NOMO-1 treated with DMSO at 0.1 percent for 48 hours (cell line): ENCODE results near the gene CYP46A1.

Experiments
- DNase-seq: peaks from one replicate; lab custom pipeline; 2025; ENCODE audit not compliant: unreplicated experiment; lab: John Stamatoyannopoulos, UW

Gene CYP46A1

DNA sequence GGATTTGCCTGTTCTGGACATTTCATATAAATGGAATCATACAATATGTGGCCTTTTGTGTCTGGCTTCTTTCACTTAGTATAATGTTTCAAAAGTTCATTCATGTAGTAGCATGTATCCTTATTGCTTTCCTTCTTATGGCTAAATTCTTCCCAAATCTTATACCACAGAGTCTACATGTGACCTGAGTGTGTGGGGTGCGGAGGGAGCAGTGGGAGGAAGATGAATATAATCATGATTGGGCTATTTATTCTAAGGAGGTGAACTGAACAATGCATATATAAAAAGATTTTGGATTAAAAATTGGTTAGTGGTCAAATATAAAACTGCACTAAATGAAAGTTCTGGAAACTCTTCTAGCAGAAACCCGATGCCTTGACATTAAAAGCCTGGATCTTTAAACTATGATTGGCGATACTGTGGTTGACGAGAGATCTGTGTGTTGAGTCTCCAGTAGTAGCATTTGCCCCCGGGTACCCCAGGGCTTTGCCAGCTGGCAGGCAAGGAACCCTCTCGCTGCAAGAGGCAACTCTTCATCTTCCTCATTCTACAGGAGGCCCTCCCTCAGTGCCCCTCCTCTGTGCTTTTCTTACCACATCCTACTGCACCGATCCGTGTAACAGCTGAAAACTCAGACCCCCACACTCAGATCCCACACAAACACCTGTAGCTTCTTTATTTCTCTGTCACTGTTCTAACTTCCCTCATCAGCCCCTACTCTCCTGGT lies 2.6 kb downstream of the CYP46A1 start:
- DNase-seq, result no peak

DNA sequence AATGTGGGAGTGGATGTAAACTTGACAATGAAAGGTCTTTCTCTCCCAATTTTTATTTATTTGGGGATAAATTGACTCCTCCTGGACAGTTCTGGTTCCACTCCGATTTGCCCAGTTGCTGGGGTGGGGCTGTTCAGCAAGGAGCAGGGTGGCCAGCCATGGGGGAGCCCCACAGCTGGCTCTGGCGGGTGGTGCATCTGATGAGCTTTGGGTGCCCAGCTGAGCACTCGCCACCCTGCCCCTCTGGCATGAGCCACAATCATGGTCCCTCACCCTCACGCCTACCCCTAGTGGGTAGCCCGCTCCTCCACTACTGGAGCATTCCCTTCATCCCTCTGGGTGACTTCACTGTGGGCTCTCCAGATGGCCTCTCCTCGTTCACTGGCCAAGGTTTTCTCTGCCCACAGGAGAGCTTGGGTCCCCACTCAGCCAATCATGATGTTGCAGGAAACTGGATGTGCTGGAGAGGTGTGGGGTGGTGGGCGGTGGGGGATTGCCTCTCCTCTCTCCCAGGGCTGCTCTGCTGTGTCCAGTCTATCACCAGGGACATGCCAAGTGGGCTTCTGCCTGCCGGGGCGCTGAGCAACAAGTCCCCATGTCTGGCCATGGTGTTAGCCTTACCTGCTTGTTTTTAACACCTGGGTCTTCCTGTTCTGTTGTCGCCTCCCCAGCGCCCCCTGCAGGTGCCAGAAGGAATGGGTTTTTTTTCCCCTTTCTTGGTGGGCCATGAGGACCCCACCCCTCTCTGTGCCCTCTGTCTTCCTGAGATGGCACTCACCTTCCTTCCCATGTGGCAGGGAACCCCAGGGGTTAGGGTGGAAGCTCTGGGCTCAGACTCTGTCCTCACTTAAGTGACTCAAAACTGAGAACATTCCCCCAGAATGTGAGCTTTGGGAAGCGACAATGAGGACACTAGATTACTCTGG lies 3.4 kb downstream of the CYP46A1 start:
- no peak for DNase-seq

- DNase-seq, result no peak
These were observed 4.1 kb downstream of the CYP46A1 start for GRCh38 chr14:99688210-99688581.

DNA sequence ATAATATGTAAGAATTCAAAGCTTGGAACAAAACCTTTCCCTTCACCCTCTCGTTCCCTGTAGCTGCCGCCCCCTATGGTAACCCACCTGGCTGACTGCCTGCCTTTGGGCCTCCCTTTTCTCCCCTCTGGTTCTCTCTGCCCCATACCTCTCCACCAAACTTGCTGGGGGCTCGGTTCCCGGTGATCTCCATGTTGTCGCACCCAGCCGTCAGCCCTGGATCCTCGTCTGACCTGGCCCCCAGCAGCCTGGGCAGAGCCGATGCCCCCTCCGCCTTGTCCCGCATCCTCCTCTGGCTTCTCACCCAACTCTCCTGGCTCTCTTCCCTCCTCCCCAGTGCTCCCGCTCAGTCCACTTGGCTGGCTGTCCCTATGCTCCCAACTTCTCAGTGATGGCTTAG lies 4.5 kb downstream of the CYP46A1 start:
- no peak for DNase-seq

DNA sequence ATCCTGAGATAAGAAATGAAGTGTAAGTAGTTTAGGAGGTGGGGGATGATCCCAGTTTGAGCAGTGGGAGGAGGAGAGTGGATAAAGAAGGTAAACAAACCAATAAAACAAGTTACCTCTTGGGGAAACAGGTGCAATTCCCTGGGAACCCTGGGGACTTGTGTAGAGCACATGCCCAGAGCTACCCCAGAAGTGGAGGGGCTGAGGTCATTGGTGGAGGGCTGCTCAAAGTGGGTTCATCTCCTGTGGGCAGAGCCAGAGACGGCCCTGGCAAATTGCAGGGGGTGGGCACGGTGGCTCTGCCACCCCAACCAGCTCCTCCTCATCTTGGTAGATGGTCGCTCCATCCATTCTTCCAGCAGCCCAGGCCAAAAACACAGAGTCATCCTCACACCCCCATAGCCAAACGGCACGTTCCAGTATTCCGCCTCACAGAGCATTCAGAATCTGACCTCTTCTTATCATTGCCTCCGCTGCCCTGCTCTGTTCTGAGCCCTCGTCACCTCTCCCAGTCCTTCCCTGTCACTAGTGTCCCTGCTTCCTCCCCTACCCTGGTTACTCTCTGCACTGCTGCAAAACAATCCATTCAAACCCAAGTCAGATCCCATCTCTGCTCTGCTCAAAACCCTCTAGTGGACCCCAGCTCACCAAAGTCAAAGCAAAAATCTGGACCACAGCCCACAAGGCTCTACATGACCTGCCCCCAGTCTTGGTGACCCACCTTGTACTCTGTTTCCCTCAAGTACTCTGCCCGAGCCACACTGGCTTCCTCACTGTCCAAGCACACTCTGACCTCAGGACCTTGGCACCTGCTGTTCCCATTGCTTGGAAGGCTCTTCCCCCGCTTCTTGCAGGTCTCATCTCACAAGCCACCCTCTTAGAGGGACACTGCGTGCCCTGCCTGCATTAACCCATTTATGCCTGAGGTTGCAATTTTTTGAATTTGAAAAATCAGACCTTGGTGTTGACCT lies 5.5 kb downstream of the CYP46A1 start:
- no peak for DNase-seq

GRCh38 chr14:99690636-99691035 lies 6.5 kb downstream of the CYP46A1 start:
- no peak for DNase-seq

GRCh38 chr14:99691111-99691885 lies 7.2 kb downstream of the CYP46A1 start:
- DNase-seq, result no peak

DNA sequence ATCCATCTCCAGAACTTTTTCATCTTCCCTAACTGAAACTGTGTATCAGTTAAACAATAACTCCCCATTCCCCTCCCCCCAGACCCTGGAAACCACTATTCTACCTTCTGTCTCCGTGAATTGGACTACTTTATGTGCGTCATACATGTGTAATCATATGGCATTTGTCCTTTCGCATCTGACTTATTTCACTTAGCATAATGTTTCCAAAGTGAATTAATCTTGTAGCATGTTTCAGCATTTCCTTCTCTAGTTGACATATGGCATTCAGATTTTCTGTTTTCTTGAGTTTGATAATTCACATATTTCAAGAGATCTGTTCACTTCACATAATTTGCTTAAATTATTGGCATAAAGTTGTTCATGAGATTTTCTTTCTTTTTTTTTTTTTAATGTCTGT lies 9.8 kb downstream of the CYP46A1 start:
- DNase-seq, result no peak

GRCh38 chr14:99696929-99697328 lies 12.8 kb downstream of the CYP46A1 start:
- no peak for DNase-seq

GRCh38 chr14:99698236-99698635 lies 14.1 kb downstream of the CYP46A1 start:
- DNase-seq, result no peak

DNA sequence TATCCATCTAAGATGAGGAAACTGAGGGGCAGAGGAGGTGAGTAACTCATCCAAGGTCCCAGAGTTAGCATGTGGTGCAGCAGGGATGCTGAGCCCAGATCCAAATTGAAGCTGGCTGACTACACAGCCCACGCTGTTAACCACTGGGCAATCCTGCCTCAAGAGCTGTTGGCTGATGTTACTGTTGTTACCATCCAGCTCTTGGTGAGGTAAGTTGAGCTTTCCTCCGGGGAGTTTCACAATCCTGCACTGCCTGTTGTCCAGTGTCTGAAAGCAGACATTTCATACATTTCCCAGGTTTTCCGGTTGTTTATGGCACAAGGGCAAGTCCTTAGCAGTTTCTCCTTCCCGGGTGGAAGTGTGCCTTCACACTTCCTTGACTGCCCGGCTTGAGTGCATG lies 14.5 kb downstream of the CYP46A1 start:
- no peak for DNase-seq

- no peak for DNase-seq
These were observed 15.1 kb downstream of the CYP46A1 start for GRCh38 chr14:99699085-99699760.

- no peak for DNase-seq
These were observed 15.8 kb downstream of the CYP46A1 start for GRCh38 chr14:99699861-99700260.

GRCh38 chr14:99700379-99700778 lies 16.3 kb downstream of the CYP46A1 start:
- no peak for DNase-seq

DNA sequence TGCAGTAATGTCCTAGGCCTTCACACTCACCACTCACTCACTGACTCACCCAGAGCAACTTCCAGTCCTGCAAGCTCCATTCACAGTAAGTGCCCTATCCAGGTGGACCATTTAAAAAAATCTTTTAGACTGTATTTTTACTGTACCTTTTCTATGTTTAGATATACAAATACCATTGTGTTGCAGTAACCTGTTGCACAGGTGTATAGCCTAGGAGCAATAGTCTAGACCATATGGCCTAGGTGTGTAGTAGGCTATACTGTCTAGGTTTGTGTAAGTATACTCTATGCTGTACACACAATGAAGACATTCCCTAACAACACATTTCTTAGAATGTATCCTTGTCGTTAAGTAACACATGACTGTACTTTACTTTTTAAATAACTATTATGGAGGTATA lies 17.2 kb downstream of the CYP46A1 start:
- no peak for DNase-seq

GRCh38 chr14:99702115-99702514 lies 18.0 kb downstream of the CYP46A1 start:
- DNase-seq, result no peak

DNA sequence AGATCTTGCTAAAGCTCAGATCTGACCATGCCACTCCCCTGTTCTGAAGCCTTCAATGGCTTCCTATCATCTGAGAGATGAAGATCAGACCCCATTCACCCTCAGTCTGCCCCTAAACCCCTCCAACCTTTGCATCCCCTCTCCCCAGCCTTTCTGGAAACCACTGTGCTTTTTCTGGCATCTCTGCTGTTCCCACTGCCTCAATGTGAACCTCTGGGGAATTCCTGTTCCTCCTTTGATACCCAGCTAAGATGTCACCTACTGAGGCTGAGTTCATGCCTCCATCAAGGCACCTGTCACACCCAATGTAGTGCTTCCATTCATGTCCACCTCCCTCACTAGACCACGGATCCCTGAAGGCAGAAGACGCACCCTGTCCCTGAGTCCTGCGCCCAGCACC lies 19.3 kb downstream of the CYP46A1 start:
- DNase-seq, result no peak

DNA sequence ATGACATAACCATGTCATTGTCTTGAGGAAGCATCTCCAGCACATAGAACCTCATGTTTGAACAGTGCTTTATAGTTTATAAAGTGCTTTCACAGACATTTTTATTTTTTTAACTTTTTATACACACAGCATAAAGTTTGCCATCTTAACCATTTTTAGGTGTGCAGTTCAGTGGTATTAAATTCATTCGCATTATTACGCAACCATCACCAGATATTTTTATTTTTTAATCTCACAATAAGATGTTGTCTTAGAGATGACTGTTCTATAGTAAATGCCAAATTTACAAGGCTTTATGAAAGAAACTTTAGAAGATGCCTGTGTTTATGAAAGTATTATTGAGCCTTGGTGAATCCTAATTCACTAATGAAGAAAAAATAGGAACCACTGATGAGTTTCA lies 19.9 kb downstream of the CYP46A1 start:
- no peak for DNase-seq

DNA sequence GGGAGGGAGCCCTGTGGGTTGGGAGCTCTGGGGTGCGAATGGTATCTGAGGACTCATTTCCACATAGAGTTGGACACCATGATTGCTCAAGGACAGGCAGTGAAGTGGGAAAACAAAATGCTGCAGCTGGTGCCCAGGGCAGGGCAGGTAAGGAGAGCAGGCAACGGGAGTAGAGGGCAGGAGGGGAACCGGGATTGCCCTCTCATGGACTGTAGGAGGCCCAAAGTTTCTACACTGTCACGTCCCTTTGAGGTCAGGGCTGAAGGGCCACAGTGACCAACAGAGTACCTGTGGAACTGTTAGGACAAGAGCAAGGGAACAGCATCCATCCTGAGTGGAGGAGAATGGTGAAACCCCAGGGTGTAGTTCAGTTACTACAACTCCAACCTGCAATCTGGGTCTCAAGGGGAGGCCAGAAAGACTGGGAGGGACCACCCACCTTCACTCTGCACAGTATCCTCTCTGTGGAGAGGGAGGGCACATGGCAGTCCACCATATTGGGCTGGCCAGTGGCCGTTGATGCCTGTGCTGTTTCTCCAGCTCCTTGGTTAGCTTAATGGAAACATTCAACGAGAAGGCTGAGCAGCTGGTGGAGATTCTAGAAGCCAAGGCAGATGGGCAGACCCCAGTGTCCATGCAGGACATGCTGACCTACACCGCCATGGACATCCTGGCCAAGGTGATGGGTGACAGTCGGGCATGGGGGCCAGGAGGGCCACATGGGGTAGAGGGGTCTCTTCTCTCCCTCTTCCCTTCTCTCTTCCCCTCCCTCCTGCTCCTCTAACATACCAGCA lies 22.2 kb downstream of the CYP46A1 start:
- no peak for DNase-seq
